BLaER1 (cell line): ENCODE measurements around the gene KCTD3.
A peak's percentile ranks its signal among the peaks of the same experiment; 100 is the strongest.

ENCODE experiments used
- H3K27ac ChIP-seq: shearing (Covaris generic); formaldehyde crosslinking; 2 replicates; pipeline ENCODE4 v1.8.1; 2022
- H3K27me3 ChIP-seq: shearing (Covaris generic); formaldehyde crosslinking; 2 replicates; pipeline ENCODE4 v1.8.1; 2022
- H3K36me3 ChIP-seq: shearing (Covaris generic); formaldehyde crosslinking; 2 replicates; pipeline ENCODE4 v1.8.1; 2022
- H3K4me1 ChIP-seq: shearing (Covaris generic); formaldehyde crosslinking; 2 replicates; pipeline ENCODE4 v1.8.1; 2022
- H3K4me2 ChIP-seq: shearing (Covaris generic); formaldehyde crosslinking; 2 replicates; pipeline ENCODE4 v1.8.1; 2022
- H3K4me3 ChIP-seq: shearing (Covaris generic); formaldehyde crosslinking; 2 replicates; pipeline ENCODE4 v1.8.1; 2022
- H3K9ac ChIP-seq: shearing (Covaris generic); formaldehyde crosslinking; 2 replicates; pipeline ENCODE4 v1.8.1; 2022
- H3K9me3 ChIP-seq: shearing (Covaris generic); formaldehyde crosslinking; 2 replicates; pipeline ENCODE4 v1.8.1; 2022
- H4K20me1 ChIP-seq: shearing (Covaris generic); formaldehyde crosslinking; 2 replicates; pipeline ENCODE4 v1.8.1; 2022
- Cebpa-rat ChIP-seq: shearing (Covaris generic); IDR thresholded peaks from 2 replicates; pipeline ENCODE4 v1.8.1; 2022

The KCTD3 gene

GRCh38 chr1:215555531-215555930 lies 11.6 kb upstream of the KCTD3 start:
- H3K9ac ChIP-seq: no peak overlapping the region
- no peaks in the 10 kb centered on the region for H3K4me1 ChIP-seq
- no peak overlapping the region for H3K4me2 ChIP-seq
- H3K36me3 ChIP-seq: no peaks in the 10 kb centered on the region
- no peaks in the 10 kb centered on the region for H3K27me3 ChIP-seq
- H3K4me3 ChIP-seq: no peak overlapping the region
- H3K9me3 ChIP-seq: peaks cover 16% of the 10 kb centered on the region
- no peak for TF ChIP-seq Cebpa-rat
- no peaks in the 10 kb centered on the region for H4K20me1 ChIP-seq
- no peak overlapping the region for H3K27ac ChIP-seq

DNA sequence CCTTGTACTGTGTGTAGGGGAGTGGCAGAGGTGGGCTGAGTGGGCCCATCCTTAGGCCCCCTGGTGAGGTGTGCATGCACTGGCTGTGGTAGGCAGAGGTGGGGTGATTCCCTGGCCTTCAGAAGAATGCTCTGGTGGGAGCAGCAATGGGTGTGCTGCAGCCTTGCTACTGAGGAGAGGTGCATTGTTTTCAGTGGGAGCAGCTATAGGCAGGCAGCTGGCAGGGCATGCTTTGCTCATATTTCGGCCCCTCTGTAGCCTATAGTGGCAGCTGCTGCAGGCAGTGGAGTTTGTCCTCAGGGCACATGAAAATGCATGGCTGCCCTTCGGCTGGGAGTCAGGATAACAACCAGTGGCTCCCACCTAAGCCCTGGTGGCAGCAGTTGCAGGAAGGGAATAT lies 10.1 kb upstream of the KCTD3 start:
- Histone ChIP-seq H3K36me3 (no peaks in the 10 kb centered on the region), H3K4me2 (no peak overlapping the region), H3K4me1 (no peaks in the 10 kb centered on the region), H4K20me1 (no peaks in the 10 kb centered on the region), H3K9me3 (peaks cover 16% of the 10 kb centered on the region), H3K9ac (no peak overlapping the region), H3K27ac (no peak overlapping the region), H3K27me3 (no peaks in the 10 kb centered on the region), H3K4me3 (no peak overlapping the region)
- TF ChIP-seq Cebpa-rat: no peak

DNA sequence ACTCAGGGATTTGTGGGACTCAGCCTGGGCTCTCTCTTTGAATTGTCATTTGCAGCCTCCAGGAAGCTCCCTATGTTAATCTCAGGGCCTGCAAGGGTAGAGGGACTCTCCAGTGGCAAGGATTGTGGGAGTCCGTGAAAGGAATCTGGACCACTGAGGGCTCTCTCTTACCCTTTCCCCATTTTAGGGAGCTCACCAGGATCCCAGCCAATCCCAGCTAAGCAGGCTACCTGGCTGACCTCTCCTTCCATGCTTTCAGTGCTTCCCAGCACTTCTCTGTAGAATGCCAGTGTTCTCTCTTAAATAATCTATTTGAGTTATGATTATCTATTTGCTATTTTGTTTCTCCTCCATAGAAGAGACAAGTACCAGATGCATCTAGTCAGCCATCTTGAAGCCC lies 9.6 kb upstream of the KCTD3 start:
- Histone ChIP-seq H3K36me3 (no peaks in the 10 kb centered on the region), H3K4me3 (no peak overlapping the region), H3K4me1 (no peaks in the 10 kb centered on the region), H3K27ac (no peak overlapping the region), H3K9ac (no peak overlapping the region), H4K20me1 (no peaks in the 10 kb centered on the region), H3K4me2 (no peak overlapping the region), H3K27me3 (no peaks in the 10 kb centered on the region), H3K9me3 (peaks cover 16% of the 10 kb centered on the region)
- no peak for TF ChIP-seq Cebpa-rat

DNA sequence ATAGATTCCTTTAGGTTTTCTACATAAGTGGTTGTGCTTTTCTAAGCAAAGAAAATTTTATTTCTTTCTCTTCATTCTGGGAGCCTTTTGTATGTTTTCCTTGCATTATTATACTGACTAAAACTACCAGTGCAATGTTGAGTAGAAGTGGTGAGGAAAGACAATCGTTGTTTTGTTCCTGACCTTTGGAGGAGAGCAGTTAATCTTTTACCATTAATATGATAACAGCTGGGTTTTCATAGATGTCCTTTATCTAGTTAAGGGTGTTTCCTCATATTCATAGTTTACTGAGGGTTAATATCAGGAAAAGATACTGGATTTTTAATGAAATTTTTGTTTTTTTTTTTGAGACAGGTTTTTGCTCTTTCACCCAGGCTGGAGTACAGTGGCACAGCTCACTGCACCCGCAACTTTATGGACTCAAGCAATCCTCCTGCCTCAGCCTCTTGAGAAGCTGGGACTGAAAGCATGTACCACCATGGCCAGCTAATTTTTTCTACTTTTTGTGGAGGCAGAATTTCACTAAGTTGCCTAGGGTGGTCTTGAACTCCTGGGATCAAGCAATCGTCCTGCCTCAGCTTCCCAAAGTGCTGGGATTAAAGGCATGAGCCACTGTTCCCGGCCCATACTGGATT lies 9.0 kb upstream of the KCTD3 start:
- Histone ChIP-seq H3K27ac (no peak overlapping the region), H3K4me1 (no peaks in the 10 kb centered on the region), H3K27me3 (no peaks in the 10 kb centered on the region), H3K9me3 (peaks cover 16% of the 10 kb centered on the region), H3K9ac (no peak overlapping the region), H4K20me1 (no peaks in the 10 kb centered on the region), H3K36me3 (no peaks in the 10 kb centered on the region), H3K4me3 (no peak overlapping the region), H3K4me2 (no peak overlapping the region)
- no peak for TF ChIP-seq Cebpa-rat

DNA sequence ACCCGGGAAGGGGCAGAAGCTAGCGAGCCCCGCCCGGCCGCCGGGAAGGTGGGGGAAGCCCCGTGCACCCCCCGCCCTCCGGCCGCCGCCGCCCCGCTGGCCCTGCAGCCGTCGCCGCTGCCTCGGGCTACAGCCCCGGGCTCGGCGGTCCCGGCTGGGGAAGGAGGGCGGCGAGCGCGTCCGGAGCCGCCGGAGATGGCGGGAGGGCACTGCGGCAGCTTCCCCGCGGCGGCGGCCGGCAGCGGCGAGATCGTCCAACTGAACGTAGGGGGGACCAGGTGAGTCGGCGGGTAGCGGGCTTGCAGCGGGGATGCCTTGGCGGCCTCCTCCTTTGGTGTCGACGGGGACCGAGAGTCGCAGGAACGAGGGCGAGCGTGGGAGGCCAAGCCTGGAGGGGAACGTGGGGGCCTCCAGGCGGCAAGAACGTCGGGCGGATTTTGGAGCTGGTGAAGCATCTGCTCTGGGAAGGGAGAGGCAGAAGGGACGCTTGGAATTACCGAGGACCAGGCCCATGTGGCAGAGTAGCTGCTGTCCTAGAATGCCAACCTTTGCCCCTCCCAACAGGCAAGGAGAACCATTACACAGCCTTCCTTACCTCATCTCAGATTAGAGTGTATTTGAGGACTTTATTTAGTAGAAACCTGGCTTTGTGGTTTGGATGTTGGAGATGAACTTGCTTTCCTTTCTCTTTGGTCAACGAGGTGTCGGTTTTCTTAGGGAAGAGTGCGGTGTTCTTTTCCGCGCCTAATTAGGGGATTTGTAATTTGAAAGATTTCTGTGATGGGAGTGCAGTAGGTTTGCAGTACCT lies 591 bp downstream of the KCTD3 start:
- Histone ChIP-seq H3K27me3 (no peaks in the 10 kb centered on the region), H3K4me1 (peaks cover 39% of the 10 kb centered on the region), H3K27ac (peak overlapping the region; percentile 95), H4K20me1 (peaks cover 42% of the 10 kb centered on the region), H3K4me2 (peak overlapping the region; percentile 69), H3K9ac (peak overlapping the region; percentile 94), H3K36me3 (no peaks in the 10 kb centered on the region), H3K4me3 (peak overlapping the region; percentile 95), H3K9me3 (no peaks in the 10 kb centered on the region)
- TF ChIP-seq Cebpa-rat: no peak

DNA sequence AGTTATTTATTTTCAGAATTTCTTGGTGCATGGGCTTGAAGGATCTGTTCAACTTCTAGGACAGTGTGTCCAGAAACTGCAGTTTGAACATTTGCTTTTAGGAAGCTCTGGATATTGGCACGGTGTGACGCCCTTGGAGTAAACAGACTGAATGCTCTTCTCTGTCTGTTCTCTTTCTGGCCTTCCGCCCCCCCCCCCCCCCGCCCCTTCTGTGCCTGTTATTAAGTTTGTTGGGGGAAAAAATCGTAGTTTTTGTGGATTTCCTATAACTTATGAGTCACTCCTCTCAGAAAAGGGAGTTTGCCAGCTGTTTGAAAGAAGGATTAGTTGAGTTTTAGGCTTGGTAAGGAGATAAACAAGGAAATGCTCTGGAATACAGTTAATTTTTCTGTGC lies 1.2 kb downstream of the KCTD3 start:
- H3K27me3 ChIP-seq: no peaks in the 10 kb centered on the region
- H4K20me1 ChIP-seq: peaks cover 48% of the 10 kb centered on the region
- H3K9me3 ChIP-seq: no peaks in the 10 kb centered on the region
- peak overlapping the region; percentile 95 for H3K4me3 ChIP-seq
- H3K36me3 ChIP-seq: no peaks in the 10 kb centered on the region
- no peak for TF ChIP-seq Cebpa-rat
- peak overlapping the region; percentile 95 for H3K27ac ChIP-seq
- H3K4me2 ChIP-seq: peak overlapping the region; percentile 69
- H3K4me1 ChIP-seq: peaks cover 39% of the 10 kb centered on the region
- peak overlapping the region; percentile 94 for H3K9ac ChIP-seq

DNA sequence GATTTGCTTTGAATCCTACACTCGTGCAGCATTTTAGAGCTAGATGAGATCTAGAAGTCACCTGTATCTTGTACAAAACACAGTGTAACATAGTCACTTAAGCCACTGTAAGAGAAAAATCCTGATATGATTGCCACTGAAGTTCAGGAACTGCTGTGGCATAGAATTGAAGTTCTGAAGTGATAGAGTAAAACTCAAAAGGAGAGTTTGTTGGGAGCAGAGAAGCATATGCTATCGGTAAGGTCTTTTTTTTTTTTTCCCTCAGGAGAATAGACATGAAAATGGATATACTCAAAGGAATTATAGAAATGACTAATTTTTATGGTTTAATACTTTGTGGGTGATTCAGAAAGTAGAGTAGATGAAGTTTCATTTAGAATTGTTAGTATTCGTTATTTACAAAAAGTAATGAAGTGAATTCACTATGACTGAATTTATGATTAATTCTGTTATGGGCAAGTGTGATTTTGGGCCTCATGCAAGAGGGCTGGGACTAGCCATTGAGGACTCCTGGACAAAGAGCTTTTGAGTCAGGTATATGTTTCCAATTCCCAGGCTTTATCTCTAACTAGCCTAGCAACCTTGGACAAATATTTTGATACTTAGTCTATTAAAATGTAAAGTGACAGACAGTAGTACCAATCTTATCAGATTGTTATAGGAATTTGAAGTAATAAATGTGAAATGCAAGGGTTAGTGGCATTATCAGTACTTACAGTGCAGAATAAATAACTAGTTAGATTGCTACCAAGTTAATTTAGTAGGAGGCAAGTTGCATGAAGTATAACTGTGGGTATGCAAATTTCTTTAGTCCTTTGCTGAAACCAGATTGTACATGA lies 3.1 kb downstream of the KCTD3 start:
- Histone ChIP-seq H4K20me1 (peaks cover 64% of the 10 kb centered on the region), H3K27ac (no peak overlapping the region), H3K4me3 (no peak overlapping the region)

DNA sequence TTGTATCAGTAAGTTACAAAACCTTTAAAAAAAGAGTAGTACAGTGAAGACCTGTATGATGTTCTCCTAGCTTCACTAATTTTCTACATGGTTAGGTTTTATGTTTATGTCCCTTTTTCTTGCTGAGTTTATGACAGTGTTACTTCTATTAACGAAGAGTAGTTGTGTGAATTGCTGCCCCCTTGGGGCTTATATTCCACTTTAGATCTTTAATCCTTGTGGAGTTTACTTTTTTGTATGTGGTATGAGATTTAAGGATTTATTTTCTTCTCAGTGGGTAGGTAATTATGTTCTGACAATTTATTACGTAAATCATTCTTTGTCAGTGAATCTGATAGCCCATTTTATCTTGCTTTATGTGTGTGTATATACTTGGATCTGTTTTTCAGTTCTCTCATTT lies 14.8 kb downstream of the KCTD3 start:
- Histone ChIP-seq H3K4me1 (no peaks in the 10 kb centered on the region), H3K27ac (no peak overlapping the region), H3K36me3 (peaks cover 84% of the 10 kb centered on the region), H4K20me1 (no peaks in the 10 kb centered on the region), H3K4me3 (no peak overlapping the region), H3K4me2 (no peak overlapping the region), H3K27me3 (no peaks in the 10 kb centered on the region), H3K9ac (no peak overlapping the region), H3K9me3 (peaks cover 18% of the 10 kb centered on the region)
- TF ChIP-seq Cebpa-rat: no peak

More for the DNA sequence above, 3.1 kb downstream of the KCTD3 start:
- peak overlapping the region; percentile 69 for H3K4me2 ChIP-seq
- no peaks in the 10 kb centered on the region for H3K9me3 ChIP-seq
- no peak for TF ChIP-seq Cebpa-rat
- H3K27me3 ChIP-seq: no peaks in the 10 kb centered on the region
- peaks cover 39% of the 10 kb centered on the region for H3K4me1 ChIP-seq
- H3K9ac ChIP-seq: no peak overlapping the region
- peaks cover 6% of the 10 kb centered on the region; the same call in 1 of the 2 replicates for H3K36me3 ChIP-seq

DNA sequence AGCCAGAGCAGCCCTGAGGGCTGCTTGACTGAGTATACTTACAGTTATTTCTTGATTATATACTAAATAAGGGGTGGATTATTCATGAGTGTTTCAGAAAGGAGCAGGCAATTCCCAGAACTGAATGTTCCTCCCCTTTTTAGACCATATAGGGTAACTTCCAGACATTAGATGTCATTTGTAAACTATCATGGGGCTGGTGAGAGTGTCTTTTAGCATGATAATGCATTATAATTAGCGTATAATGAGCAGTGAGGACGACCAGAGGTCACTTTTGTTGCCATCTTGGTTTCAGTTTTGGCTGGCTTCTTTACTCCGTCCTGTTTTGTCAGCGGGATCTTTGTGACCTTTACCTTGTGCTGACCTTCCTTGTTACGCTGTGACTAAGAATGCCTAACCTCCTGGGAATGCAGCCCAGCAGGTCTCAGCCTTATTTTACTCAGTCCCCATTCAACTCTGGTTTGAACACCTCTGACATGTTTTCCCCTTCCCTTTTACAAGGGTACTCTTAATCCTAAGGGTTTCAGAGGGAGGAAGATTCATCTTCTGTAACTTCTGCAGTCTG lies 16.2 kb downstream of the KCTD3 start:
- no peaks in the 10 kb centered on the region for H4K20me1 ChIP-seq
- H3K9me3 ChIP-seq: peaks cover 18% of the 10 kb centered on the region
- TF ChIP-seq Cebpa-rat: no peak
- no peak overlapping the region for H3K4me2 ChIP-seq
- H3K36me3 ChIP-seq: peaks cover 82% of the 10 kb centered on the region
- no peaks in the 10 kb centered on the region for H3K4me1 ChIP-seq
- H3K9ac ChIP-seq: no peak overlapping the region
- H3K4me3 ChIP-seq: no peak overlapping the region
- no peak overlapping the region for H3K27ac ChIP-seq
- H3K27me3 ChIP-seq: no peaks in the 10 kb centered on the region
